ENCODE data around the gene MED7.

- TF ChIP-seq YY1 (IDR thresholded peaks at IDR 0.05; ENCODE audit: borderline replicate concordance in 1 of 3, control insufficient read depth in 1 of 3, extremely low read depth in 1 of 3, insufficient read depth in 3 of 3, insufficient read length in 1 of 3, insufficient replicate concordance in 2 of 3, low read depth in 1 of 3, low read length in 2 of 3) (no peak), IRF1 (CRISPR knock-in tag; IDR thresholded peaks at IDR 0.05; ENCODE audit: borderline replicate concordance) (no peak), SMC3 (conservative IDR thresholded peaks at IDR 0.05; ENCODE audit: insufficient read depth, low read depth, low read length) (no peak), BHLHE40 (IDR thresholded peaks at IDR 0.05; ENCODE audit: low read length) (no peak), CTCF (IDR thresholded peaks at IDR 0.05 in 2 of 3, conservative IDR thresholded peaks at IDR 0.05 in 1 of 3; ENCODE audit: insufficient read depth in 2 of 3, low read depth in 1 of 3, low read length in 3 of 3) (no peak)
Observed at GRCh38 chr5:157107508-157107907, 35.2 kb downstream of the MED7 start.
